HepG2 (cell line): ENCODE data around the gene MLN. TPM values are rescaled to one million over a fixed set of nuclear protein-coding genes. Genes with fewer than 3 reads are reported as not detected.
A peak's percentile ranks its signal among the peaks of the same experiment; 100 is the strongest.

Experiments used
- AGO2 ChIP-seq: fragments of 200-400 bp; formaldehyde crosslinking; optimal IDR thresholded peaks from 2 replicates; pipeline ENCODE3; 2017; ENCODE audit warnings: mild to moderate bottlenecking, low read depth, low read length, moderate library complexity
- ARID2 ChIP-seq: sonication (generic); formaldehyde crosslinking; IDR thresholded peaks from 2 replicates; pipeline ENCODE4 v1.8.1; 2022; ENCODE audit warnings: mild to moderate bottlenecking, missing genetic modification reagents, borderline replicate concordance
- CBX2 ChIP-seq, 2 experiments: fragments of 200-600 bp in 1 of 2; sonication (generic); formaldehyde crosslinking in 1 of 2; IDR thresholded peaks; 2 replicates each; pipeline versions ENCODE4 v1.7.0 to v1.8.1; 2018 to 2022; ENCODE audit warnings: low read depth in 2 of 2, low read length in 1 of 2, mild to moderate bottlenecking in 1 of 2, missing genetic modification reagents in 1 of 2
- CENPT ChIP-seq: sonication (generic); formaldehyde crosslinking; IDR thresholded peaks from 2 replicates; pipeline ENCODE4 v1.8.0; 2022; ENCODE audit warnings: low read depth, mild to moderate bottlenecking, moderate library complexity, missing genetic modification reagents
- DMAP1 ChIP-seq: IDR thresholded peaks from 2 replicates; pipeline ENCODE4 v1.6.1; 2016
- EED ChIP-seq: sonication (generic); formaldehyde crosslinking; IDR thresholded peaks from 2 replicates; pipeline ENCODE4 v1.5.0; 2020; ENCODE audit warnings: mild to moderate bottlenecking, missing genetic modification reagents
- HOMEZ ChIP-seq: IDR thresholded peaks from 2 replicates; pipeline ENCODE4 v1.6.1; 2016; ENCODE audit warnings: low read depth
- NFKBIZ ChIP-seq: IDR thresholded peaks from 2 replicates; pipeline ENCODE4 v1.6.1; 2018; ENCODE audit warnings: missing genetic modification reagents, missing compliant biosample characterization
- SNRNP70 ChIP-seq: fragments of 200-400 bp; formaldehyde crosslinking; IDR thresholded peaks from 2 replicates; pipeline ENCODE4 v1.6.1; 2017; ENCODE audit warnings: mild to moderate bottlenecking, low read depth, low read length, moderate library complexity
- SOX6 ChIP-seq, 2 experiments: fragments of 450-650 bp in 1 of 2; sonication (generic) in 1 of 2; formaldehyde crosslinking in 1 of 2; IDR thresholded peaks; 2 replicates each; pipeline versions ENCODE4 v1.4.0 to v1.6.1; 2017 to 2020; ENCODE audit warnings: antibody characterized with exemption in 1 of 2, mild to moderate bottlenecking in 1 of 2, missing genetic modification reagents in 1 of 2
- SPEN ChIP-seq: sonication (generic); formaldehyde crosslinking; IDR thresholded peaks from 2 replicates; pipeline ENCODE4 v1.5.1; 2020; ENCODE audit warnings: low read depth, mild to moderate bottlenecking, missing genetic modification reagents
- SSRP1 ChIP-seq: IDR thresholded peaks from 2 replicates; pipeline ENCODE4 v1.6.1; 2016; ENCODE audit warnings: control low read depth
- TOE1 ChIP-seq: sonication (generic); formaldehyde crosslinking; IDR thresholded peaks from 2 replicates; pipeline ENCODE4 v1.4.0; 2020; ENCODE audit warnings: mild to moderate bottlenecking, missing genetic modification reagents
- ZFP82 ChIP-seq: sonication (generic); formaldehyde crosslinking; IDR thresholded peaks from 2 replicates; pipeline ENCODE4 v1.5.1; 2020; ENCODE audit warnings: mild to moderate bottlenecking, missing genetic modification reagents, borderline replicate concordance
- ZNF333 ChIP-seq: sonication (generic); formaldehyde crosslinking; IDR thresholded peaks from 2 replicates; pipeline ENCODE4 v1.4.0; 2020; ENCODE audit warnings: mild to moderate bottlenecking, missing genetic modification reagents, borderline replicate concordance
- ZNF577 ChIP-seq: sonication (generic); formaldehyde crosslinking; IDR thresholded peaks from 2 replicates; pipeline ENCODE4 v1.4.0; 2020; ENCODE audit warnings: mild to moderate bottlenecking, low read depth, missing genetic modification reagents, borderline replicate concordance
- ZNF619 ChIP-seq: sonication (generic); formaldehyde crosslinking; IDR thresholded peaks from 2 replicates; pipeline ENCODE4 v1.4.0; 2020; ENCODE audit warnings: mild to moderate bottlenecking, missing genetic modification reagents
- ZNF776 ChIP-seq: sonication (generic); formaldehyde crosslinking; IDR thresholded peaks from 2 replicates; pipeline ENCODE4 v1.4.0; 2020; ENCODE audit warnings: mild to moderate bottlenecking, missing genetic modification reagents
- ZNF841 ChIP-seq: sonication (generic); formaldehyde crosslinking; IDR thresholded peaks from 2 replicates; pipeline ENCODE4 v1.8.1; 2023; ENCODE audit warnings: missing genetic modification reagents, borderline replicate concordance
- polyA plus RNA-seq, 8 experiments: library from polyadenylated mRNA; depleted of rRNA in 3 of 8; stranded (reverse) in 7 of 8; unstranded in 1 of 8; fragments of >200 nt; fragmentation: Illumina TruSeq in 4 of 8; extraction: Trizol in 4 of 8; gene quantifications; 2 replicates each; pipeline versions ENCODE4 v1.2.1 to v1.2.3, GENCODE V29; 2011 to 2016; ENCODE audit warnings: low read depth in 4 of 8, missing spikeins in 1 of 8, mixed read lengths in 1 of 8; ENCODE audit not compliant: insufficient read depth in 1 of 8
- total RNA-seq, 5 experiments: library from RNA; depleted of rRNA; stranded (reverse); fragments of >200 nt; fragmentation: Illumina TruSeq; extraction: Trizol; gene quantifications; 2 replicates each; pipeline ENCODE4 v1.2.3, GENCODE V29; 2016; ENCODE audit warnings: low read depth in 1 of 5
- TF ChIP-seq, protein P1 (sequence below): sonication (generic); formaldehyde crosslinking; IDR thresholded peaks from 2 replicates; pipeline ENCODE4 v1.8.0; 2022; ENCODE audit warnings: missing genetic modification reagents, mild to moderate bottlenecking, moderate library complexity, borderline replicate concordance
- TF ChIP-seq, protein P2 (sequence below): sonication (generic); formaldehyde crosslinking; IDR thresholded peaks from 2 replicates; pipeline ENCODE4 v1.5.1; 2020; ENCODE audit warnings: mild to moderate bottlenecking, moderate library complexity, missing genetic modification reagents
- TF ChIP-seq, protein P3 (sequence below): sonication (generic); formaldehyde crosslinking; IDR thresholded peaks from 2 replicates; pipeline ENCODE4 v1.9.0; 2021; ENCODE audit warnings: missing genetic modification reagents, mild to moderate bottlenecking, borderline replicate concordance
- TF ChIP-seq, protein P4 (sequence below): sonication (generic); formaldehyde crosslinking; IDR thresholded peaks from 2 replicates; pipeline ENCODE4 v1.4.0; 2020; ENCODE audit warnings: mild to moderate bottlenecking, missing genetic modification reagents

MLN gene
- total and polyA plus RNA-seq, 2 of the 13 experiments (the other 11 are each of a cell fraction or from before 2014, with no cell fraction given) = not detected

DNA sequence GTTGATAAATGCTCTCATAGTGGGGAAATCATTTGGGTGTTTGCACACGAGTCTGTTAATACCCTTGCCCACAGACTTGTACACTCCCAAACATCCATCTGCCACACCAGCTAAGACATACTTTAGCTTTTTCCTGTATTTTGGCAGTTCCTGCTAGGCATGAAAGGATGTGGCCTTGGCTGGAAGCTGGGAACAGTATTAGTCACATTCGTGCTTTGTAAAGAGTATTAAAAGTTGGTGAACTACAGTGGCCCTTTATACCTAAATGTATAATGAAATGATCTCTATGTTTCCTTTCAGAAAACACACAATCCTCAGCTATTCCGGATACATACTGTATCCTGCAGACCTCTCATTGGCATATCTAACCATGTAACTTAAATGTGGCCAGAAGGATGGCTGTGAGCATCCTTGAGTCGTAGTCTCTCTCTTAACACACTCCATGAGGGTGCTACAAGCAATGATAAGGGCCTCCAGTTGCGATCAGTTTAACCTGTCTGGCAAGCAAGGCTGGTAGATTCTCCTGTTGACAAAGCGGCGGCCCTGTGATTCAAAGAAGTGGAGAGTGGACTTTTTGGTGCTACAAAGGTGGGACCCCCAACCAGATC, 16.4 kb downstream of the MLN start (continued):
- TF ChIP-seq NFKBIZ (CRISPR knock-in tag) (0 out of 2 replicates have a peak, but pooled peaks have one; percentile 23), CBX2 (IDR thresholded peaks at IDR 0.05; ENCODE audit: low read depth, low read length) (no peak), CBX2 (CRISPR knock-in tag; IDR thresholded peaks at IDR 0.05; ENCODE audit: low read depth) (no peak), EED (no peak), ZNF577 (CRISPR knock-in tag) (no peak), TOE1 (CRISPR knock-in tag) (no peak), SNRNP70 (no peak), CENPT (CRISPR knock-in tag) (no peak), ZNF841 (CRISPR knock-in tag) (no peak), HOMEZ (CRISPR knock-in tag) (no peak), ZNF333 (CRISPR knock-in tag) (no peak), SOX6 (IDR thresholded peaks at IDR 0.05) (no peak), SOX6 (CRISPR knock-in tag; IDR thresholded peaks at IDR 0.05) (no peak), AGO2 (no peak), ZFP82 (CRISPR knock-in tag) (no peak), ZNF776 (CRISPR knock-in tag) (no peak), SPEN (CRISPR knock-in tag) (no peak), SSRP1 (no peak), ZNF619 (CRISPR knock-in tag) (no peak), DMAP1 (CRISPR knock-in tag) (no peak), ARID2 (CRISPR knock-in tag) (peak; percentile 61; the same call in 1 of the 2 replicates)
- TF ChIP-seq, protein P1, sequence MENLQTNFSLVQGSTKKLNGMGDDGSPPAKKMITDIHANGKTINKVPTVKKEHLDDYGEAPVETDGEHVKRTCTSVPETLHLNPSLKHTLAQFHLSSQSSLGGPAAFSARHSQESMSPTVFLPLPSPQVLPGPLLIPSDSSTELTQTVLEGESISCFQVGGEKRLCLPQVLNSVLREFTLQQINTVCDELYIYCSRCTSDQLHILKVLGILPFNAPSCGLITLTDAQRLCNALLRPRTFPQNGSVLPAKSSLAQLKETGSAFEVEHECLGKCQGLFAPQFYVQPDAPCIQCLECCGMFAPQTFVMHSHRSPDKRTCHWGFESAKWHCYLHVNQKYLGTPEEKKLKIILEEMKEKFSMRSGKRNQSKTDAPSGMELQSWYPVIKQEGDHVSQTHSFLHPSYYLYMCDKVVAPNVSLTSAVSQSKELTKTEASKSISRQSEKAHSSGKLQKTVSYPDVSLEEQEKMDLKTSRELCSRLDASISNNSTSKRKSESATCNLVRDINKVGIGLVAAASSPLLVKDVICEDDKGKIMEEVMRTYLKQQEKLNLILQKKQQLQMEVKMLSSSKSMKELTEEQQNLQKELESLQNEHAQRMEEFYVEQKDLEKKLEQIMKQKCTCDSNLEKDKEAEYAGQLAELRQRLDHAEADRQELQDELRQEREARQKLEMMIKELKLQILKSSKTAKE (CRISPR knock-in tag) = no peak
- TF ChIP-seq, protein P2, sequence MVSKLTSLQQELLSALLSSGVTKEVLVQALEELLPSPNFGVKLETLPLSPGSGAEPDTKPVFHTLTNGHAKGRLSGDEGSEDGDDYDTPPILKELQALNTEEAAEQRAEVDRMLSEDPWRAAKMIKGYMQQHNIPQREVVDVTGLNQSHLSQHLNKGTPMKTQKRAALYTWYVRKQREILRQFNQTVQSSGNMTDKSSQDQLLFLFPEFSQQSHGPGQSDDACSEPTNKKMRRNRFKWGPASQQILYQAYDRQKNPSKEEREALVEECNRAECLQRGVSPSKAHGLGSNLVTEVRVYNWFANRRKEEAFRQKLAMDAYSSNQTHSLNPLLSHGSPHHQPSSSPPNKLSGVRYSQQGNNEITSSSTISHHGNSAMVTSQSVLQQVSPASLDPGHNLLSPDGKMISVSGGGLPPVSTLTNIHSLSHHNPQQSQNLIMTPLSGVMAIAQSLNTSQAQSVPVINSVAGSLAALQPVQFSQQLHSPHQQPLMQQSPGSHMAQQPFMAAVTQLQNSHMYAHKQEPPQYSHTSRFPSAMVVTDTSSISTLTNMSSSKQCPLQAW = 0 out of 2 replicates have a peak, but pooled peaks have one; percentile 32
- TF ChIP-seq, protein P3, sequence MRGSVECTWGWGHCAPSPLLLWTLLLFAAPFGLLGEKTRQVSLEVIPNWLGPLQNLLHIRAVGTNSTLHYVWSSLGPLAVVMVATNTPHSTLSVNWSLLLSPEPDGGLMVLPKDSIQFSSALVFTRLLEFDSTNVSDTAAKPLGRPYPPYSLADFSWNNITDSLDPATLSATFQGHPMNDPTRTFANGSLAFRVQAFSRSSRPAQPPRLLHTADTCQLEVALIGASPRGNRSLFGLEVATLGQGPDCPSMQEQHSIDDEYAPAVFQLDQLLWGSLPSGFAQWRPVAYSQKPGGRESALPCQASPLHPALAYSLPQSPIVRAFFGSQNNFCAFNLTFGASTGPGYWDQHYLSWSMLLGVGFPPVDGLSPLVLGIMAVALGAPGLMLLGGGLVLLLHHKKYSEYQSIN (CRISPR knock-in tag) = no peak
- TF ChIP-seq, protein P4, sequence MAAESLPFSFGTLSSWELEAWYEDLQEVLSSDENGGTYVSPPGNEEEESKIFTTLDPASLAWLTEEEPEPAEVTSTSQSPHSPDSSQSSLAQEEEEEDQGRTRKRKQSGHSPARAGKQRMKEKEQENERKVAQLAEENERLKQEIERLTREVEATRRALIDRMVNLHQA (CRISPR knock-in tag) = no peak
